ENCODE measurements around the gene ACADVL.
A peak's percentile ranks its signal among the peaks of the same experiment; 100 is the strongest.

ACADVL gene

GRCh38 chr17:7258731-7259554, 39.2 kb downstream of the ACADVL start:
- Histone ChIP-seq H3K27me3 (ENCODE audit: insufficient read depth, low read length, poor library complexity) (no peaks in the 10 kb centered on the region), H3K4me2 (ENCODE audit: low read length) (no peak overlapping the region), H2BK15ac (replicated peaks; ENCODE audit: low read depth) (no peak overlapping the region), H3K9ac (ENCODE audit: low read length) (no peak overlapping the region), H3K79me2 (ENCODE audit: control insufficient read depth, insufficient read depth, low read length) (peaks cover 25% of the 10 kb centered on the region), H3K36me3 (ENCODE audit: control insufficient read depth, insufficient read depth, low read length) (peaks cover 4% of the 10 kb centered on the region), H4K5ac (ENCODE audit: low read length) (no peak overlapping the region), H3K4me3 (ENCODE audit: low read length) (no peak overlapping the region), H3K56ac (ENCODE audit: low read length) (no peak overlapping the region), H2BK120ac (ENCODE audit: low read depth, low read length) (no peak overlapping the region), H3K27ac (ENCODE audit: low read depth, low read length) (no peak overlapping the region), H3K23ac (ENCODE audit: low read length) (no peak overlapping the region), H2BK5ac (ENCODE audit: low read length) (no peak overlapping the region), H3K79me1 (ENCODE audit: low read length) (peaks cover 11% of the 10 kb centered on the region), H3K4me1 (ENCODE audit: control insufficient read depth, low read depth, low read length) (peaks cover 5% of the 10 kb centered on the region), H4K8ac (ENCODE audit: low read depth, low read length) (no peak overlapping the region), H2AK5ac (ENCODE audit: low read length) (no peak overlapping the region), H3K18ac (ENCODE audit: low read length) (no peak overlapping the region), H3K4ac (ENCODE audit: low read depth, low read length) (no peak overlapping the region)
- no peak for DNase-seq
- no CpG with 5 or more reads among the region's 7 CpGs for WGBS (ENCODE audit: extremely low coverage, insufficient coverage, low lambda C conversion rate)

- H2AK5ac ChIP-seq (ENCODE audit: low read length): no peak overlapping the region
- DNase-seq: no peak
- no peak overlapping the region for H3K9ac ChIP-seq (ENCODE audit: low read length)
- H4K5ac ChIP-seq (ENCODE audit: low read length): no peak overlapping the region
- H3K79me2 ChIP-seq (ENCODE audit: control insufficient read depth, insufficient read depth, low read length): peaks cover 25% of the 10 kb centered on the region
- no peak overlapping the region for H4K8ac ChIP-seq (ENCODE audit: low read depth, low read length)
- H2BK120ac ChIP-seq (ENCODE audit: low read depth, low read length): no peak overlapping the region
- H3K23ac ChIP-seq (ENCODE audit: low read length): no peak overlapping the region
- H3K79me1 ChIP-seq (ENCODE audit: low read length): peaks cover 11% of the 10 kb centered on the region
- no peaks in the 10 kb centered on the region for H3K27me3 ChIP-seq (ENCODE audit: insufficient read depth, low read length, poor library complexity)
- H3K18ac ChIP-seq (ENCODE audit: low read length): no peak overlapping the region
- WGBS (ENCODE audit: extremely low coverage, insufficient coverage, low lambda C conversion rate): no CpG with 5 or more reads among the region's 6 CpGs
- H3K36me3 ChIP-seq (ENCODE audit: control insufficient read depth, insufficient read depth, low read length): peaks cover 4% of the 10 kb centered on the region
- no peak overlapping the region for H3K4ac ChIP-seq (ENCODE audit: low read depth, low read length)
- H2BK5ac ChIP-seq (ENCODE audit: low read length): no peak overlapping the region
- H3K4me1 ChIP-seq (ENCODE audit: control insufficient read depth, low read depth, low read length): peaks cover 5% of the 10 kb centered on the region
- H2BK15ac ChIP-seq (replicated peaks; ENCODE audit: low read depth): no peak overlapping the region
- H3K27ac ChIP-seq (ENCODE audit: low read depth, low read length): no peak overlapping the region
- H3K4me2 ChIP-seq (ENCODE audit: low read length): no peak overlapping the region
- H3K56ac ChIP-seq (ENCODE audit: low read length): no peak overlapping the region
- H3K4me3 ChIP-seq (ENCODE audit: low read length): no peak overlapping the region
Measured at GRCh38 chr17:7259555-7259889, 39.8 kb downstream of the ACADVL start.

DNA sequence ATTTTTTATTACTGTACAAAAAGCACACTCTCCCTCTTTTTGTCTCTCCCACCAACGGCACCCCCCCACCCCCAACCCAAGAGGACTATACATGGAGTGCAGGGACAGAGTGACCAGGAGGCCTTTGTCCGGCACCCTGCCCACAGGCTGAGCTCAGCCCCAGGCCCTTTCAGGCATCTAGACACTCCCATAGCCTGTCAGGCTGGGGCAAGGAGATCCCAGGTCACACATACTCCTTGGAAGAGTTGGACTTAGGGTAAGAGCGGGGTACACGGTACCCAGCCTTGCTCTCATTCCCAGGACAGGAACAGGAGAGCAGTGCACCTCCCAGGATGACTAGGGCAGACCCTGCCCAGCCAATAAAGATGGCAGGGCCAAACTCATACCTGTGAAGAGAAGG, 40.4 kb downstream of the ACADVL start:
- Histone ChIP-seq H2BK15ac (replicated peaks; ENCODE audit: low read depth) (no peak overlapping the region), H3K18ac (ENCODE audit: low read length) (no peak overlapping the region), H3K79me1 (ENCODE audit: low read length) (peaks cover 9% of the 10 kb centered on the region), H3K27ac (ENCODE audit: low read depth, low read length) (no peak overlapping the region), H3K4ac (ENCODE audit: low read depth, low read length) (no peak overlapping the region), H4K5ac (ENCODE audit: low read length) (no peak overlapping the region), H4K8ac (ENCODE audit: low read depth, low read length) (no peak overlapping the region), H3K36me3 (ENCODE audit: control insufficient read depth, insufficient read depth, low read length) (peaks cover 2% of the 10 kb centered on the region), H3K4me1 (ENCODE audit: control insufficient read depth, low read depth, low read length) (peaks cover 5% of the 10 kb centered on the region), H3K9ac (ENCODE audit: low read length) (peak overlapping the region; percentile 96), H3K79me2 (ENCODE audit: control insufficient read depth, insufficient read depth, low read length) (peaks cover 25% of the 10 kb centered on the region), H3K4me2 (ENCODE audit: low read length) (peak overlapping the region; percentile 33), H3K23ac (ENCODE audit: low read length) (peak overlapping the region; percentile 68), H3K4me3 (ENCODE audit: low read length) (no peak overlapping the region), H2BK5ac (ENCODE audit: low read length) (no peak overlapping the region), H2AK5ac (ENCODE audit: low read length) (peak overlapping the region; percentile 24), H3K27me3 (ENCODE audit: insufficient read depth, low read length, poor library complexity) (no peaks in the 10 kb centered on the region), H3K56ac (ENCODE audit: low read length) (peak overlapping the region; percentile 99), H2BK120ac (ENCODE audit: low read depth, low read length) (no peak overlapping the region)
- no peak for DNase-seq
- no CpG with 5 or more reads among the region's 4 CpGs for WGBS (ENCODE audit: extremely low coverage, insufficient coverage, low lambda C conversion rate)

DNA sequence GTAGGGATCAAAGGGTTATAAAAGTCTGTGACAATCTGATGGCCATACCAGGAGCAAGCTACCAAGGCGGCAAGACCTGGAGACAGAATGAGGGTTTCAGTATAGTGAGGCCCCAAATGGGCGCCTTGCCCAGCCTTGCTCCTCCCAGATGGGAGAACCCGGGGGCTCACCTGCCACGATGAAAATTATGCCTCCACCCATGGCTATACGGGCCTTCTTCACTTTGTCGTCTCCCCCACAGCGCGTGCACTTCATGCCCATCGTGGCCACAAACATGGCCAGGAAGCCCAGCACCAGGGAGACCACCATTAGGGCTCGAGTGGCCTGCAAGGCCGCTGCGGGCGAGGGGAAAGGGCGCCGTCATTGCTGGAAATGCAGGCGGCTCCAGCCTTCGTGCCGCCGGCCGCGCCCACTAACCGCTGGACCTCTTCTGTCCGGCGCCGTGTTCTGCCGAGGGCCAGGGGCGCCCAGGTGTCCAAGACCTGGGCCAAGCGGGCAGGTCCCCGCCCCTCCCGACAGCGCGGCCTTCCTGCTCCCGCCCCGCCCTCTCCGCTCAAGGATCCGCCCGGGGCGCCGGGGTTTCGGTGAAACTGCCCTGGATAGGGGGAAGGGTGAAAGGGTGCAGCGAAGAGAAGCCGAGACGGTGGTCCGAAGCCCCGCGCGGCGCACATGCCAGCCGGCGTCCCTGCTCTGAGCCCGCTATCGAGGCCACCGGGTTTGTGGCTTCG, 41.1 kb downstream of the ACADVL start:
- DNase-seq: peak; percentile 80
- peak overlapping the region; percentile 39 for H3K4me3 ChIP-seq (ENCODE audit: low read length)
- peaks cover 2% of the 10 kb centered on the region for H3K36me3 ChIP-seq (ENCODE audit: control insufficient read depth, insufficient read depth, low read length)
- H2BK15ac ChIP-seq (replicated peaks; ENCODE audit: low read depth): no peak overlapping the region
- H3K27me3 ChIP-seq (ENCODE audit: insufficient read depth, low read length, poor library complexity): no peaks in the 10 kb centered on the region
- peaks cover 9% of the 10 kb centered on the region for H3K79me1 ChIP-seq (ENCODE audit: low read length)
- H2BK120ac ChIP-seq (ENCODE audit: low read depth, low read length): no peak overlapping the region
- H3K27ac ChIP-seq (ENCODE audit: low read depth, low read length): no peak overlapping the region
- peaks cover 25% of the 10 kb centered on the region for H3K79me2 ChIP-seq (ENCODE audit: control insufficient read depth, insufficient read depth, low read length)
- H3K18ac ChIP-seq (ENCODE audit: low read length): peak overlapping the region; percentile 54
- H3K4me2 ChIP-seq (ENCODE audit: low read length): peak overlapping the region; percentile 33
- no peak overlapping the region for H4K8ac ChIP-seq (ENCODE audit: low read depth, low read length)
- H3K4me1 ChIP-seq (ENCODE audit: control insufficient read depth, low read depth, low read length): peaks cover 5% of the 10 kb centered on the region
- H3K56ac ChIP-seq (ENCODE audit: low read length): peak overlapping the region; percentile 99
- H3K23ac ChIP-seq (ENCODE audit: low read length): peak overlapping the region; percentile 68
- H2AK5ac ChIP-seq (ENCODE audit: low read length): no peak overlapping the region
- no peak overlapping the region for H2BK5ac ChIP-seq (ENCODE audit: low read length)
- no peak overlapping the region for H4K5ac ChIP-seq (ENCODE audit: low read length)
- no CpG with 5 or more reads among the region's 54 CpGs for WGBS (ENCODE audit: extremely low coverage, insufficient coverage, low lambda C conversion rate)
- H3K4ac ChIP-seq (ENCODE audit: low read depth, low read length): peak overlapping the region; percentile 87
- peak overlapping the region; percentile 96 for H3K9ac ChIP-seq (ENCODE audit: low read length)

GRCh38 chr17:7261379-7262191, 41.8 kb downstream of the ACADVL start:
- Histone ChIP-seq H4K8ac (ENCODE audit: low read depth, low read length) (no peak overlapping the region), H3K18ac (ENCODE audit: low read length) (peak overlapping the region; percentile 54), H3K79me2 (ENCODE audit: control insufficient read depth, insufficient read depth, low read length) (peaks cover 25% of the 10 kb centered on the region), H2BK5ac (ENCODE audit: low read length) (peak overlapping the region; percentile 45), H3K23ac (ENCODE audit: low read length) (peak overlapping the region; percentile 66), H3K36me3 (ENCODE audit: control insufficient read depth, insufficient read depth, low read length) (peaks cover 2% of the 10 kb centered on the region), H3K79me1 (ENCODE audit: low read length) (peaks cover 9% of the 10 kb centered on the region), H2AK5ac (ENCODE audit: low read length) (peak overlapping the region; percentile 92), H4K5ac (ENCODE audit: low read length) (no peak overlapping the region), H2BK120ac (ENCODE audit: low read depth, low read length) (no peak overlapping the region), H3K4me3 (ENCODE audit: low read length) (peak overlapping the region; percentile 85), H3K27ac (ENCODE audit: low read depth, low read length) (no peak overlapping the region), H2BK15ac (replicated peaks; ENCODE audit: low read depth) (no peak overlapping the region), H3K27me3 (ENCODE audit: insufficient read depth, low read length, poor library complexity) (no peaks in the 10 kb centered on the region), H3K56ac (ENCODE audit: low read length) (peak overlapping the region; percentile 99), H3K4me2 (ENCODE audit: low read length) (peak overlapping the region; percentile 38), H3K9ac (ENCODE audit: low read length) (peak overlapping the region; percentile 96), H3K4me1 (ENCODE audit: control insufficient read depth, low read depth, low read length) (peaks cover 5% of the 10 kb centered on the region), H3K4ac (ENCODE audit: low read depth, low read length) (peak overlapping the region; percentile 87)
- DNase-seq: peak; percentile 39
- WGBS (ENCODE audit: extremely low coverage, insufficient coverage, low lambda C conversion rate): no CpG with 5 or more reads among the region's 71 CpGs
